WERI-Rb-1 (cell line): ENCODE measurements around the gene ZNF652.

ENCODE experiments used
- DNase-seq: peaks from one replicate; pipeline ENCODE4 v3.0.0-alpha.2; 2020
- H3K27ac ChIP-seq: fragments of 250-450 bp; sonication (Bioruptor Pico); 2 replicates; pipeline ENCODE4 v1.5.1; 2020; ENCODE audit warnings: mild to moderate bottlenecking, moderate library complexity
- H3K27me3 ChIP-seq: fragments of 250-450 bp; sonication (Bioruptor Pico); 2 replicates; pipeline ENCODE4 v1.5.1; 2021; ENCODE audit warnings: mild to moderate bottlenecking, low read depth, moderate library complexity; ENCODE audit not compliant: insufficient read depth, severe bottlenecking
- H3K36me3 ChIP-seq: fragments of 250-450 bp; sonication (Bioruptor Pico); 2 replicates; pipeline ENCODE4 v1.5.1; 2020; ENCODE audit warnings: mild to moderate bottlenecking, moderate library complexity
- H3K4me3 ChIP-seq: 2 replicates; pipeline ENCODE4 v1.5.1; 2011; ENCODE audit warnings: low read depth, mild to moderate bottlenecking, control low read depth, low read length
- H3K9me3 ChIP-seq: fragments of 250-450 bp; sonication (Bioruptor Pico); 2 replicates; pipeline ENCODE4 v1.5.1; 2021; ENCODE audit warnings: mild to moderate bottlenecking, moderate library complexity; ENCODE audit not compliant: severe bottlenecking
- TF ChIP-seq, protein P1 (sequence below): IDR thresholded peaks from 2 replicates; pipeline ENCODE4 v1.5.1; 2011; ENCODE audit warnings: low read depth, mild to moderate bottlenecking, control low read depth, inconsistent platforms, low read length

ZNF652 gene

GRCh38 chr17:49298371-49298976, 63.6 kb downstream of the ZNF652 start:
- no peak for DNase-seq
- Histone ChIP-seq H3K4me3 (no peak overlapping the region), H3K36me3 (peaks cover 10% of the 10 kb centered on the region), H3K27me3 (no peaks in the 10 kb centered on the region), H3K27ac (no peak overlapping the region), H3K9me3 (no peaks in the 10 kb centered on the region)
- TF ChIP-seq, protein P1, sequence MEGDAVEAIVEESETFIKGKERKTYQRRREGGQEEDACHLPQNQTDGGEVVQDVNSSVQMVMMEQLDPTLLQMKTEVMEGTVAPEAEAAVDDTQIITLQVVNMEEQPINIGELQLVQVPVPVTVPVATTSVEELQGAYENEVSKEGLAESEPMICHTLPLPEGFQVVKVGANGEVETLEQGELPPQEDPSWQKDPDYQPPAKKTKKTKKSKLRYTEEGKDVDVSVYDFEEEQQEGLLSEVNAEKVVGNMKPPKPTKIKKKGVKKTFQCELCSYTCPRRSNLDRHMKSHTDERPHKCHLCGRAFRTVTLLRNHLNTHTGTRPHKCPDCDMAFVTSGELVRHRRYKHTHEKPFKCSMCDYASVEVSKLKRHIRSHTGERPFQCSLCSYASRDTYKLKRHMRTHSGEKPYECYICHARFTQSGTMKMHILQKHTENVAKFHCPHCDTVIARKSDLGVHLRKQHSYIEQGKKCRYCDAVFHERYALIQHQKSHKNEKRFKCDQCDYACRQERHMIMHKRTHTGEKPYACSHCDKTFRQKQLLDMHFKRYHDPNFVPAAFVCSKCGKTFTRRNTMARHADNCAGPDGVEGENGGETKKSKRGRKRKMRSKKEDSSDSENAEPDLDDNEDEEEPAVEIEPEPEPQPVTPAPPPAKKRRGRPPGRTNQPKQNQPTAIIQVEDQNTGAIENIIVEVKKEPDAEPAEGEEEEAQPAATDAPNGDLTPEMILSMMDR: no peak

DNA sequence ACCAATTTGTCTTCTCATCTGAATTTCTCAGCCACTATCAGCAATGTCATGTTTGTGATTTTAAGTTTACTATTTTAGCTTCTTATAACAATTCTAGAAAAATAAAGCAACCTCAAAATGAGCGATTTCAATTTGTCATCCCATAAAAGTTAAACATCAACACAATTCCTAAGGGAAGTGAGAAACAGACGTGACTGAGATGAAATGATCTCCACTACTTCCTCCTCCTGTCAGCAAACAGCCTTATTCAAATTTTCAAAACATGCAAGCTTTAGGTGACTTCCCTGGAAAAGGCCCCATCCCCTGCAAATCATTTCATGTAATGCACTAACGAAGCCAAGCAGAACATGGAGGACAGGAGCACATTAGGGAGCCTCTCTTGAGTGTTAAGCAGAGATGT, 64.9 kb downstream of the ZNF652 start:
- Histone ChIP-seq H3K36me3 (peaks cover 4% of the 10 kb centered on the region), H3K27ac (no peak overlapping the region), H3K4me3 (no peak overlapping the region), H3K9me3 (no peaks in the 10 kb centered on the region), H3K27me3 (no peaks in the 10 kb centered on the region)
- DNase-seq: no peak
- TF ChIP-seq, protein P1: no peak

DNA sequence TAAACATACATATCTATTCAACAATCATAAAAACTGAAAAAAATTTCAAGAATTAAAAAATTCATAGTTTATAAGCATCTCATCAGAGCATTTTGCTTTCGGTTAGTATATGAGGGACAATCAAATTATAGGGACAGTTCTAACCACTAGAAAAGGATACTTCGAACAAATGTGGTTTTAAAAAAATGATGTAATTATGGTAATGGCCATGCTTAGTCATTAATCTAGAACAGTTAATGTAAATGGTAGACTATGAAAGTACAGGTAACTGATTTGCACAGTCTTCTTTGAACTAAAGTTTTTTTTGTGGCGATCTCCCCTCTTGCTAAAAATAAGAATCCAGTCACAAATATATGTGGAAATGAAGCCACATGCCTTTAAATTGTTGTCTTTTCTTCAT, 67.9 kb downstream of the ZNF652 start:
- H3K4me3 ChIP-seq: no peak overlapping the region
- H3K36me3 ChIP-seq: peaks cover 13% of the 10 kb centered on the region
- no peak overlapping the region for H3K27ac ChIP-seq
- no peak for DNase-seq
- no peaks in the 10 kb centered on the region for H3K9me3 ChIP-seq
- TF ChIP-seq, protein P1: no peak
- H3K27me3 ChIP-seq: no peaks in the 10 kb centered on the region

DNA sequence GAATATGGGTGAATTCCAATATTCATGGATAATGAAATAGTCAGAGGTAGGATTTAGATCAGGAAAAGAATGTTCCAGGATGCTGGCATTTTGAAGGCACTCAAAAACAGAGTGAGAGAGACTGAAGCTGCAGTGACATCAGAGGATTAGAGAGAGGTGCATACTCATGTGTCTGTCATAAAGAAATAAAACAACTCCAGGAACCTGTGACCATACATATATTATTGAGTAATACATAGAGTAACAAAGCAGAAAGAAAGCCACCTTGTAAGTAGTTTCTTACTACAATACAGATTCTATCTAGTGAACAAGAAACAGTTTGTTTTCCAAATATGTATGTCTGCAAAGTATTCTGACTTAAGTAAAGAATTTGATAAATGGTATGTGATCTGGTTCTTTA, 69.1 kb downstream of the ZNF652 start:
- Histone ChIP-seq H3K9me3 (no peaks in the 10 kb centered on the region), H3K4me3 (no peak overlapping the region), H3K27me3 (no peaks in the 10 kb centered on the region), H3K36me3 (peaks cover 9% of the 10 kb centered on the region), H3K27ac (no peak overlapping the region)
- DNase-seq: no peak
- TF ChIP-seq, protein P1: no peak

DNA sequence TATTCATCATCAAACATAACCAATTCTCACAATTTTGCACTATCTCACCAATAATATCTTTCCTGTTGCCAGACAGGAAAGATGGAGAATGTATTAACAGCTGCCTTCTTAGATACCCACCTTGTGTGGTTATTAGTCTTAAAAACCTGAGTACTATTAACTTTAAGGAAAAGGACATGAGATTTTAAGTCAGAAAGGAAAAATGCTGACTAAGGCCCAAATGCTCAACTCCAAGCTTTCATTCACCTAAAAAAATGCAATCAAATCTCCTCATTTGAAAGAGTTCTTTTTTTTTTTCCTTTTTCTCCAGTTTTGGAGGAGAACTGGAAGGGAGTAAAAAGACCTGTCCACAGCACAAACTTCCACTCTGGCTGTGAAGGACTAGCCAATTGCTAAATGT, 70.1 kb downstream of the ZNF652 start:
- TF ChIP-seq, protein P1: no peak
- H3K27me3 ChIP-seq: no peaks in the 10 kb centered on the region
- no peak for DNase-seq
- H3K9me3 ChIP-seq: no peaks in the 10 kb centered on the region
- no peak overlapping the region for H3K4me3 ChIP-seq
- no peak overlapping the region for H3K27ac ChIP-seq
- H3K36me3 ChIP-seq: peaks cover 9% of the 10 kb centered on the region
